Type B pancreatic cell (in vitro differentiated cells): ENCODE results near the gene EIPR1. TPM values are rescaled to one million over a fixed set of nuclear protein-coding genes. Genes with fewer than 3 reads are reported as not detected.

Experiments
- DNase-seq: peaks from one replicate; pipeline ENCODE4 v3.0.0; 2021; ENCODE audit warnings: mixed read lengths; ENCODE audit not compliant: unreplicated experiment; ENCODE audit errors: extremely low spot score
- H3K27ac Mint-ChIP-seq: 2 replicates; pipeline ENCODE4 v1.8.0; 2021; ENCODE audit warnings: mild to moderate bottlenecking, mixed read lengths
- H3K27me3 Mint-ChIP-seq: 2 replicates; pipeline ENCODE4 v1.8.0; 2021; ENCODE audit warnings: mixed read lengths
- H3K36me3 Mint-ChIP-seq: 2 replicates; pipeline ENCODE4 v1.8.0; 2021; ENCODE audit warnings: mixed read lengths
- H3K4me1 Mint-ChIP-seq: one replicate; pipeline ENCODE4 v1.8.0; 2021; ENCODE audit warnings: mixed read lengths; ENCODE audit not compliant: unreplicated experiment
- H3K4me3 Mint-ChIP-seq: 2 replicates; pipeline ENCODE4 v1.8.0; 2021; ENCODE audit warnings: mild to moderate bottlenecking, mixed read lengths
- H3K9me3 Mint-ChIP-seq: 2 replicates; pipeline ENCODE4 v1.8.0; 2021; ENCODE audit warnings: mixed read lengths
- total RNA-seq: library from RNA; stranded (reverse); gene quantifications from 2 replicates; pipeline ENCODE4 v1.2.1, GENCODE V29; 2021; ENCODE audit warnings: low replicate concordance
- TF ChIP-seq, protein P1 (sequence below): fragments of 200-600 bp; sonication (generic); conservative IDR thresholded peaks from 2 replicates; pipeline ENCODE4 v1.5.0; 2021; ENCODE audit warnings: antibody characterized with exemption, mild to moderate bottlenecking

Gene EIPR1
- total RNA-seq, 1 donor from 2014 or later, result 24.9 TPM

DNA sequence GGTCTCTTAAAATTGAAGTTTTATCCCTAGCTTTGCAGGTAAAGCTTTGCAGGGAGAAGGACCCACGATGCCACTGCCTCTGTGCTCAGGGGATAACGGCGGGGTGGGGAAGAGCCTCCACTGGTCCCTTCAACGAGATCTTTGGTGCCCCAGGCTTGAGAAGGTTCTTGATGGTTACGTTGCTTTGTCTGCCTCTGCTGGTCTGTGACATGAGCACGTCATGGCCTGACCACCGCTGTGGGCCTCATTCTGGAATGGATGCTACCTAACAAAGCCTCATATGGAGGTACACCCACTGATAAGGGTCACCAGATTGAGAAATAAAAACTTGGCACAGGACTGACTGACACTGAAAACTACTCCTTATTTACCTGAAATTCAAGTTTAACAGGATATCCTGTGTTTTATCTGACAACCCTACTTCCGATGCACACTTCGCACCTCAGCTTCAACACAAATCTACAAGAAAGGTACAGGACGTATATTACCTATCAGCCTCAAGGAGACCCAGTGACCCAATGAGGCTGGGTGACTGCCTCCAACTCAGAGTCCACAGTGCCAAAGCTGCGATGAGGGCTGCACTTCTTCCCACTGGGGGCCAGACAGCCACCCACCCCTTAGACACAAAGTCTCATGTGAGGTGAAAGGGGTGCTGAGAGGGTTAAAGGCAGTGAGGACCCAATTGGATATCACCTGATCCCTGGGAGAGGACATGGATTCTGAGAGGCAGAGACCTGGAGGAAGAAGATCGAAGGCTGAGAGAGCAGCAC, 64.9 kb downstream of the EIPR1 start:
- TF ChIP-seq, protein P1, sequence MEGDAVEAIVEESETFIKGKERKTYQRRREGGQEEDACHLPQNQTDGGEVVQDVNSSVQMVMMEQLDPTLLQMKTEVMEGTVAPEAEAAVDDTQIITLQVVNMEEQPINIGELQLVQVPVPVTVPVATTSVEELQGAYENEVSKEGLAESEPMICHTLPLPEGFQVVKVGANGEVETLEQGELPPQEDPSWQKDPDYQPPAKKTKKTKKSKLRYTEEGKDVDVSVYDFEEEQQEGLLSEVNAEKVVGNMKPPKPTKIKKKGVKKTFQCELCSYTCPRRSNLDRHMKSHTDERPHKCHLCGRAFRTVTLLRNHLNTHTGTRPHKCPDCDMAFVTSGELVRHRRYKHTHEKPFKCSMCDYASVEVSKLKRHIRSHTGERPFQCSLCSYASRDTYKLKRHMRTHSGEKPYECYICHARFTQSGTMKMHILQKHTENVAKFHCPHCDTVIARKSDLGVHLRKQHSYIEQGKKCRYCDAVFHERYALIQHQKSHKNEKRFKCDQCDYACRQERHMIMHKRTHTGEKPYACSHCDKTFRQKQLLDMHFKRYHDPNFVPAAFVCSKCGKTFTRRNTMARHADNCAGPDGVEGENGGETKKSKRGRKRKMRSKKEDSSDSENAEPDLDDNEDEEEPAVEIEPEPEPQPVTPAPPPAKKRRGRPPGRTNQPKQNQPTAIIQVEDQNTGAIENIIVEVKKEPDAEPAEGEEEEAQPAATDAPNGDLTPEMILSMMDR, result no peak
- peaks cover 3% of the 10 kb centered on the region for H3K36me3 Mint-ChIP-seq
- H3K9me3 Mint-ChIP-seq, result no peaks in the 10 kb centered on the region
- no peak overlapping the region for H3K4me3 Mint-ChIP-seq
- DNase-seq, result no peak
- H3K27ac Mint-ChIP-seq, result no peak overlapping the region
- peaks cover 17% of the 10 kb centered on the region for H3K4me1 Mint-ChIP-seq
- no peaks in the 10 kb centered on the region for H3K27me3 Mint-ChIP-seq

DNA sequence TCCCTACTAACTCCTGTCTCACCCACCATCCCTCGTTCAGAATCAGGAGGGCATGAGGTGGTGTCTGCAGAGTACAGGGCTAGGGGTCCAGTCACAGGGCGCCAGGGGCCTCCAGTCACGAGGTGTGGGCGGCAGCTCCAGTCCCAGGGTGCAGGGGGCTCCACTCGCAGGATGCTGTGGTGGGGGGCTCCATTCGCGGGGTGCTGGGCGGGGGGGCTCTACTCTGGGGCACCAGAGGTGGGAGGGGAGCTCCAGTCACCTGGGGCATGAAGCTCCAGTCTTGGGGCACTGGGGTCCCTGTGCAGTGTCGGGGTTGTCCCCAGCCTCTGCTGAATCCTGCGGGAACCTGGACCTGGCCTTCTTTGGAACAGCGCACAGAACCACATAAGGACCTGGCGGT, 66.0 kb downstream of the EIPR1 start:
- Mint-ChIP-seq H3K4me1 (peaks cover 17% of the 10 kb centered on the region), H3K27me3 (no peaks in the 10 kb centered on the region), H3K9me3 (no peaks in the 10 kb centered on the region), H3K4me3 (no peak overlapping the region), H3K27ac (no peak overlapping the region), H3K36me3 (peaks cover 3% of the 10 kb centered on the region)
- no peak for DNase-seq
- TF ChIP-seq, protein P1, result no peak

DNA sequence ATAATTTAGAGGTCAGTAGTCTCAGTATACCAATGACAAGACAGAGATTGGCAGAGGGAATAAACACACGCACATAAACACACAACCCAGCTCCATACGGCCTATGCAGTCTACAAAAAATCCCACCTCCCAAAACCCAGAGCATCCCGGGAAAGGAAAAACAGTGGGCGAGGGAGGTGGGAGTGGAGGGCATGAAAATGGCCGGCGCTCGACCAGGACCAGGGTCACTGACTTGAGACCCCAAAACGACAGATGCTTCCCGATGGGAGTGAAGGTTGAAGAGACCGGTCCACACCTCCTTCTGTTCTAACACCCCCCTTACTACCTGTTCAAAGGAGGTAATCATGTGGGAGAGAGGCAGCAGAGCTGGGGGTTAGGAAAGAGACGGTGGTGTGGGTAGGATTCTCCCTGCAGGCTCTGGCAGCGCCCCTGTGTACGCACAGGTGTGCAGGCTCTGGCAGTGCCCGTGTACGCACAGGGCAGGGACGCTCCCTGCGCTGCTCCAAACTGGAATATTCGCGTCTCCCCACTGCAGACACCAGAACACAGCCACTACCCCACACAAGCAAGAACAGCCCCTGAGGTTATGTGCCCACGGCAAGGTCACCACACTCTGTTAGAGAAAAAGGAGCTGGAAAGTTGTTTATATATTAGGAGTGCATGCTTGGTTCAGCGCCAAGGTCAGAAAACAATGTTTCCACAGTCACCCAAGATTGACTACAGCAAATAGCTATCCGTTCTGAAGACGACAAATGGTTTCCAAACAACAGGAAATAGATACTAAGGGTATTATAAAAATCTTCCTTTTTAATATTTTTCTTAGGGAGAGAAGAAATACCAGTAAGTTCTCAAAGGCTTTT, 67.9 kb downstream of the EIPR1 start:
- H3K4me3 Mint-ChIP-seq, result no peak overlapping the region
- H3K27me3 Mint-ChIP-seq, result no peaks in the 10 kb centered on the region
- no peak for DNase-seq
- TF ChIP-seq, protein P1, result no peak
- peaks cover 17% of the 10 kb centered on the region for H3K4me1 Mint-ChIP-seq
- H3K27ac Mint-ChIP-seq, result no peak overlapping the region
- peaks cover 8% of the 10 kb centered on the region for H3K36me3 Mint-ChIP-seq
- H3K9me3 Mint-ChIP-seq, result no peaks in the 10 kb centered on the region

DNA sequence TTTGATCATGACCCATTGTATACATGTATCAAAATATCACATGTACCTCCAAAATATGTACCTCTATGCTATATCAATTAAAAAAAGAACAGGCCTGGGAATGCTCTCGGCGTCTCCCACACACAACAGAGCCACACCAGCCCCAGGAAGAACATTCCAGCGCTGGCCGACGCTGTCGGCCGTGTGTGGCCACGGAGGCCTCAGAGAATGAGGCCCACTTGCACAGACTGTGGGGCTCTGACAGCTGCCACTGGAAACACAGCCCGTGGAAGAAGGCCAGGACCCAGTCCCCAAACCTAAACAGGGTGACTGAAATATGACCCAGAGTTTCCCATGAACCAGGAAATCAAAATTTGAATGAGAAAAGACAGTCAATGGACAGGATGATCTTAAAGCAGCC, 69.7 kb downstream of the EIPR1 start:
- Mint-ChIP-seq H3K36me3 (peaks cover 12% of the 10 kb centered on the region), H3K27ac (no peak overlapping the region), H3K4me3 (no peak overlapping the region), H3K4me1 (peaks cover 15% of the 10 kb centered on the region), H3K9me3 (no peaks in the 10 kb centered on the region), H3K27me3 (no peaks in the 10 kb centered on the region)
- DNase-seq, result no peak
- TF ChIP-seq, protein P1, result no peak

DNA sequence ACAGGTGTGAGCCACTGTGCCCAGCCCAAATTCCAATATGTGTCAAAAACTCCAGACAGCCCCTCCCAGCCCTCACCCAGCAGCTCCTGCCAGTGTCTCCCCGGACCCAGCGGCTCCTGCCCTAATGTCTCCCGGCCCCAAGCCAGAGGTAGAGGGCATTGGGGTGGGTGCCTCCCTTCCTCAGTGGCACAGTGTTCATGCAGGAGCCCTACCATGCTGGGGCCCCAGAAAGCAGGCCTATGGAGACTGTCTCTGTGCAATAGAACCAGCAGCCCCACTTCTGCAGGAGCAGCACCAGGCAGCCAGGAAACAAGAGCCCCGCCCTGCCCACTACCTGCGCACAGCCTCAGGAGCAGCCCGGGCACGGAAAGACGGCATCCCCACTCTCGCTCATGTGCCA, 70.4 kb downstream of the EIPR1 start:
- Mint-ChIP-seq H3K9me3 (no peaks in the 10 kb centered on the region), H3K36me3 (peaks cover 12% of the 10 kb centered on the region), H3K4me3 (no peak overlapping the region), H3K27ac (no peak overlapping the region), H3K27me3 (no peaks in the 10 kb centered on the region), H3K4me1 (peaks cover 17% of the 10 kb centered on the region)
- TF ChIP-seq, protein P1, result no peak
- no peak for DNase-seq
